ENCODE measurements around the gene DCC.

Gene DCC

DNA sequence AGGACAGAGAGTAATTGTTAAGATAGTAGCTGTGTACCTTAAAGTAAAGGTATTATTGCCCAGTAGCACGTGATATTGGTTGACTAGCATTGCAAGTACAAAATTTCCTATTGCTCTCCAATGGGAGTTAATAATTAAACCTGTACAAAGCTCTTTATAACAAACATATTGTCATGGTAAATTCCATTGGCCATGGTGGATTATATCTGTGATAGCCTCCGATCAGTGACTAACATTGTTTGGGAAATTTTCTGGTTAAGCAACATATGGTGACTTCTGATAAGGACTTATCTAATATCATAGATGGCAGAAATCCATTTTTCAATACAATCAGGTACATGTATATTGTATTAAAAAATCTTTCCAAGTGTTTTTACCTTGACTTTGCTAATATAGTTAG lies 360.8 kb downstream of the DCC start:
- DNase-seq (ENCODE audit: low read depth in 2 of 2): no peak

DNA sequence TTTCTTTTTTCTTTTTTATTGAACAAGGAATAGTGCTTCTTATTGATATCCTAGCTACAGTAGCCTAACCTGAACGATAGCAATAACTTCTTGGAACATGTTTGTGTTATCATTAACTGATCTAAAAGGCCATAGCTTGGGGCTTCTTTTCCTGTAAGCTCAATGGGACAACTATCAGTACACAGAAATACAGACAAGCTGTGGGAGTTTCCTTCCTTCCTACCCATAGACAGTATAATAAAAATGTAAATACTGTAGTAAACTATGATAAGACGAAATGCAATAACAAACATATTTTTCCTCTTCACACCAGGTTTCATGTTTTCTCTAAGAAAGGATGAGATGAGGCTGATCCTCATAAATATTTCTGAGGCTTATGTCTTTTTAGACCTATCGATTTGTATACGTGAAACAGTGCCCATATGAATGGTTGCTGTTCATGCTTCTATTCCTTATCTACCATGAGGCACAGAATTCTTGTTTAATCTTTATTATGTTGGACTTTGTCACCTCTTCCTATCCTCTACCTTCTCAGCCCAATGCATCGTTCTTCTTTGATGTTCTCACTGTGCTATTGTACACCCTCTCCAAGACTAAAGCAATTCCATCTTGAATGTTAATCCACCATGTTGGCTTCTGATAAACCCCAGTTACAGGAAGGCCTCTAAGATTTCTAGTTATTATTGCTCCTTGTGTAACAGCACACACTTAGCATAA lies 361.4 kb downstream of the DCC start:
- DNase-seq (ENCODE audit: low read depth in 2 of 2): no peak

DNA sequence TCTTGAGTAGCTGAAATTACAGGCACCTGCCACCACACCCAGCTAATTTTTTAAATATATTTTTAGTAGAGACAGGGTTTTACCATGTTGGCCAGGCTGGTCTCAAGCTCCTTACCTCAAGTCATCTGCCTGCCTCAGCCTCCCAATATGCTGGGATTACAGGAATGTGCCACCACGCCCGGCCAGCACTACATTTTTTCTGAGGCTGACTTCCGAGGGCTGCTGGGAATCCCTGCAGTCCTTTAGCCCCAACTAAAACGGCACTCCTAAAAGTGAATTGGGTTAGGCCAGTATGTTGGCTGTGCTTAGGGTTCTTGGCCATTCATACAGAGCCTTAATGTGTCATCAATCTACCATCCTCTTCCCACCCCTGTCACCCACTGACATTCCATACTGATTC lies 375.4 kb downstream of the DCC start:
- DNase-seq (ENCODE audit: low read depth in 2 of 2): no peak

DNA sequence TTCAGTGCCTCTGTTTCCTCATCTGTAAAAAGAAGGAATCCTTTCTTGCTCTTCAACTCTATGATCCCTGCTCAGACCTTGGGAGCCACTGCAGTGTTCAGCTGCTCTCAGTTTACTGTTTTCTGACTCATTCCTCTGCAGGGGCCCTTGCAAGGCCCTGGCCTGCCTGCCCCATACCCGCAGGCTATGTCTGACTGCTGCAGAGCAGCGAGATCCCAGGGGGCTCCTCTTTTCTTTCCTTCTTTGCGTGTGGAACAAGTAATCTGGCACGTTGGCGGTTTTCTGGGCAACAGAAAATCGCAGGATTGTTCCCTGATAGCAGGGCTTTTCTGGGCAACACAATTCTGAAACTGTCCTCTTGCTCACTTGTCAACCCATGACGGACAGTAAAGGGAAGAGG lies 376.0 kb downstream of the DCC start:
- DNase-seq (ENCODE audit: low read depth in 2 of 2): no peak

DNA sequence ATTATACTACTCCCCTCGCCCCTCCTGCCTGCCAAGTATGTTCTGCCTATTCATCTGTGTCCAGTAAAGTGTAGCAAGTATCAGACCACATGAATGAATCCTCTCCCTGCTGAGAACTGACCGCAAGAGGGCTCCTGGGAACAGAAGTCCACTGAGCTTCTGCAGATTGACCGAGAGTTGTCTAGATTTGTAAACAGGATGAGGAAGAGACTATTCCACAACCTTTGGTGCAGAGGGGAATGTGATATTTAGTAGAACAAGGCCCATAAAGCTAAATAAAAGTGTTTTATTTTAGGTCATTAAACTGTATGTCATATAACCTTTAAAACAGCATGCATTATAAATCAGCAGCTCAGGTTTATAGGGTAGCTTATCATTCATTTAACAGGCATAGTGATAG lies 377.0 kb downstream of the DCC start:
- DNase-seq (ENCODE audit: low read depth in 2 of 2): no peak

DNA sequence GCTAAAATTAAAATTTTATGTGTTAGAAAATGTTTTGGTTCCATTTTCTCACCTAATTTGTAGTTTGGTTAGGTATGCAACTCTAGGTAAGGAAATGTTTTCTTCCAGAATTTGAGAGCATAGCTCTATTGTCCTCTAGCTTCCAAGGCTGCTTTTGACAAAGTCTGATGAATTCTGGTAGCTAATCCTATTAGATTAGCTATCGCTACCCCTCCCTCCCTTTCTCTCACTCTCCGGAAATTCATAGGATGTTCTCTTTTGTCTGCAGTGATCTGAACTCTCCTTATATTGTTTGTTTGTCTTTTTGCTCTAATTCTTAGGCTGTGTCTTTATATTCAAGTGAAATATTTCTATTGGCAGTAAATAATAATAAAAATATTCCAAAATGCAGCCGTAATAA lies 382.9 kb downstream of the DCC start:
- DNase-seq (ENCODE audit: low read depth in 2 of 2): no peak

DNA sequence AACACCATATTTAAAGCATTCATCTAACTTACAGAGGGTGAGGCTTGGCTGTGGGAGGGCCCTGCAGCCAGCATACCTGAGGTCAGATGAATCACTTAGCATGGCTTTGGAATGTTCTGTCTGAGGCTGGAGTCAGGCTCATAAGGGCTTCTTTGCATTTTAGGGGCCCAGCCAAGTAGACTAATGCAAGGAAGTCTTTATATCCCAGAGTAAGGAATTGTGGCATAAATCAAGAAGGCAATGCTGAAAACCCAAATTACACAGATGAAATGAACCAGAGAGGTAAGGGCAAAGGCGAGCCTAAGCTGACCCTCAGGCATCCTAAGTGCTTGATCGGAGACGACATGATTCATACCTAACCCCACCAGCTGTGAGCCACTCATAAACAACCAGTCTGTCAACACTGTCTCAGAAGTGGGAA lies 383.6 kb downstream of the DCC start:
- no peak for DNase-seq (ENCODE audit: low read depth in 2 of 2)

DNA sequence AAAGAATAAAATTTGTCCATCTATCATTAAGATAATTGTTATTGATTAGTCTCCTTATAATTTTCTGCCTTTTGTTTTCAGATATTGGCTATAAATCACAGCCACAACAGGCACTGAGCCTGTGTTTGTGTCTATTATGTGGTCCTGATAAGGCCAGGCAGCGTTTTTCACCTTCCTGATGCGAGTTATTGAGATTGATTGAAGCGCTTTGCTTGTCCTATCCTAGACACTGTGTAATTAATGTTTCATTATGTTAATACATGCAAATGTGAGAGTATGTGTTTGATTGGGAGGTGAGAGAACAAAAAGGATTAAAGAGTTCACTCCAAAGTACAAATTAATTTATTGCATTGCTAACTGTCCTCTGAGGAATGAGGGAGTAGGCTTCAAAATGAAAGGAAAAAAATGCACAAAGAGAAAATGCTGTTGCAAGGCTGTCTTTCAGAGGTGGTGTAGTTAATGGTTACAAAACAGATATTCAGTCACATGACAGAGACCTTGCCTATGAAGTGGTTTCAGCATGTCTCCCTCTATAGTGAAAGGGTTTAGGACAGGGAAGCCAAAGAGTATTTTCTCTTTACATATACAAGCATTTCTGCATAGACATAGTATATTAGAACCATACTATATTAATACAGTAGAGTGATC lies 391.1 kb downstream of the DCC start:
- no peak for DNase-seq (ENCODE audit: low read depth in 2 of 2)

DNA sequence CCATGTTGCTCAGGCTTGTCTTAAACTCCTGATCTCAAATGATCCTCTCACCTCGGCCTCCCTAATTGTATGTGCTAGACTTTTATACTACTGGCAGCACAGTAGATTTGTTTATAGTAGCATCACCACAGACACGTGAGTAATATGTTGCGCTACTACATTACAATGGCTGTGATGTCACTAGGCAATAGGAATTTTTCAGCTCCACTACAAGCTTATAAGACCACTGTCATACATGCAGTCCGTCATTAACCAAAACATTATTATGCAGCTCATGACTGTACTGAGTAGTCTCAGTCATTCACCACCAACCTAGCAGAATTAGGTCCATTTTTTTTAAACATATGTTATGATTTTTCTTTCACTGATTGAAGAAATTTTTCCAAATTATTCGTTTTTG lies 398.9 kb downstream of the DCC start:
- no peak for DNase-seq (ENCODE audit: low read depth in 2 of 2)

DNA sequence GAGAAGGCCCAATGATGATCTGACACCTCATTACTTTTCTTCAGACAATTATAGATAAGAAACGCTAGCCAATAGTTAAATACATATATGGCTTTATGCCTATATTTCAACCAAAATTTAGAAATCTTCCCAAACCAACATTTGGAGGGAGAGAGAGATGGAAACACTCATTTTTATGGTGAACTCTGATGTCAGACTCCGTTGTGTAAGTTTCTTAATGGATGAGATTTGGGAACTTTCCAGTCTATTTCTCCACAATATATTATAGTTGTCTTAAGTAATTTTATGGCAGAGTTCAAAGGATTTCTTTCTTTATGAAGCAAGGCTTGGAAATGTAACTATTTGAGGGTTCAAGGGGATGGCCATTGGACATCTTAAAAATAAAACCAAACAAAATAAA lies 407.0 kb downstream of the DCC start:
- DNase-seq (ENCODE audit: low read depth in 2 of 2): no peak

DNA sequence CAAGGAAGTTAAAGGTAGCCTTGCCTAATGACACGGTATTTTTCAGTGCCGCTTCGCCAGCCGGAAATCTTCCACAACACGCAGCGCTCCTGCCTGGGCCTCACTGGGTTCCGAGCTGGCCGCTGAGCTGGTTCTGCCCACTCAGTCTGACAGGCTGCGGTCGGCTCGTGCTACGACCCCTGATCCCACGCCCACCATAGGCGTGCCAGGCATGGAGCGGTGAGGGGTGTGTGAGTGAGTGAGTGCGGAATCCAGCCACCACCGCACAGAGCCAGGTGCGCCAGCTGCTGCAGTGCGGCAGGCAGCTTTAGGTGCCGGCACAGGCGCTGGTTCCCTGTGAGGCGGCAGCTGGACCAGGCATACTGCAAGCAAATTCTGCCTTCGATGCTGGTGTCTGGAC lies 407.9 kb downstream of the DCC start:
- DNase-seq (ENCODE audit: low read depth in 2 of 2): no peak

DNA sequence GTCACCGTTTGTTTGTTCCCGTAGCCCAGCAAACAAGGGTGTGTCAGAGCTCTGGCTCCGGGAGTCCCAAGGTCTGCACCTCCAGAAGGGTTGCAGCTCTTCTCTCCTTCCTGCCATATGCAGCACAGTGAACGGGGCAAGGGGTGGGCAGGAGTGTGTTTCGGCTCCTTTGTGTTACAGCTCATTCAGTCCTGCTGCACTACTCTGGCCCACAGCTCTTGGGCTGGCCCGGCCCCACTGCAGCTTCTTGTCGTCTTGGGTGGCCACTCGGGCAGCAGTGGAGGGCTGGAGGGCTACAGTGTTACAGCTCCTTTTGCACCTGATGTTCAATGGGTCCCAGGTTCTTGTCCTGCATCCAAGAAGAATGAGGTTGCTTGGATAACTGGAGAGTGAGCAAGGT lies 408.3 kb downstream of the DCC start:
- DNase-seq (ENCODE audit: low read depth in 2 of 2): no peak

DNA sequence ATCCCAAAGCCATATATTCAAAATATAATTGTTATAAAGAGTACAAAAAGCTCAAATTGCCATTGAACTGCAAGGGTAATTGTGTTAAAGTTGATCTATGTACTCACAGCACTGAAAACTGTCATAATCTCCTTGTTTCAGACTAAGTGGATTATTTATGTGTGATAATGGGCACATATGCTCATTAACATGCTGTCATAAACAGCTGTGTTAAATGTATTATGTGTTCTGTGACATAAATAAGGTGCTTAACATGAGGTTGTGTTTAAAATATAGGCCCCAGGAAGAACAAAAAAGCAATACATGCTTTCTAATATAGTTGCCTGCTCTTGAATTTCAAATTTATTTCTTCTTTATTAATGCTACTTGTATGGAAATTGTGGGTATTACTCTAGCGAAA lies 409.5 kb downstream of the DCC start:
- DNase-seq (ENCODE audit: low read depth in 2 of 2): no peak

DNA sequence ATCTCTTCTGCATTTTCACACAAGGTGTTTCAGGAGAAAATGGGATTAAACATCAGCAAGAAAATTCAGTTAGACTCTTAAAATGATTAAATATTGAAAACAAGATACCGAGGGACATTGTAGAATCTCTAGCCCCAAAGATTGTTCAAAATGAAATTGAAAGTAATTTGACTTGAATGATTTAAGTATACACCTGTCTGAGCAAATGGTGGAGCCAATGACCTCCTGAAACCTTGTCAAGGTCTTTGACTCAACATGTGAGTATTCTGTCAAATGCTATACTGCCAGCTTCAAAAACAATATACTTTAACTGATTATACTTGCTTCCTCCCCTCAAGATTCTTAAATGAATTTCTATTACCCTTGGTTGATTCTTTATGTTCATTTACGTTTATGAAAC lies 411.0 kb downstream of the DCC start:
- DNase-seq (ENCODE audit: low read depth in 2 of 2): no peak

DNA sequence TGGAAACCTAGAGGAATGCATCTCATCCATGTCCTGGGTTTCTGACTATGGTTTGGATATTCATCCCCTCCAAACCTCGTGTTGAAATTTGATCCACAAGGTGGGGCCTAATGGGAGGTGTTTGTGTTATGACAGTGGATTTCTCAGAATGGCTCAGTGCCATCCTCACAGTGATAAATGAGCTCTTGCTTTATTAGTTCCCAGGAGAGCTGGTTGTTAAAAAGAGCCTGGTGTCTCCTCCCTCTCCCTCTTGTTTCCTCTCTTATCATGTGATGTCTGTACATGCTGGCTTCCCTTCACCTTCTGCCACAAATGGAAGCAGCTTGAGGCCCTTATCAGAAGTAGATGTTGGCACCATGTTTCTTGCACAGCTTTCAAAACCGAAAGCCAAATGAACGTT lies 424.3 kb downstream of the DCC start:
- no peak for DNase-seq (ENCODE audit: low read depth in 2 of 2)

DNA sequence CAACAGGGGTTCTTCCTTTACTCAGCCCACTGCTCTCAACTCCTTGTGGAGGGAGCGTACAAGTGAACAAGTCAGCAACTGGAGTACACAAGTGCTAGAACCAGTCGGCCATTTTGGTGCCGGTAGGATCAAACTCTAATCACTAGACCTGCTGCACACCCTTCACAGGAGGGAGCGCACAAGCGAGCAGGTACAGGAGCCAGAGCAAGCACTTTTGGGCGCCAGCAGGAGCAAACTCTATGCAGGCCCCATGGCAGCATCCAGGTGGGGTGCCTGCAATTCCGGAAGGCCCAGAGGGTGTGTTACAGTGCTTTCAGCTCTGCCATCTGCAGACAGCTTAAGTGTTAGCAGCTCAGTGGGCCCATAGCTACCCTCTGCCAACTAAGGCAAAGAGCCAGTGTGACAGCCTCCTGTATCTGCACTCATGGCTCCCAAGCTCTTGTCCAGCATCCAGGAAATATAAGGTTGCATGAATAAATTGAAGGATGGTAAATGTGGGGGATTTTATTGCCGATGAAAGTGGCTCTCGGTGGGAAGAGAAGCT lies 426.1 kb downstream of the DCC start:
- no peak for DNase-seq (ENCODE audit: low read depth in 2 of 2)

DNA sequence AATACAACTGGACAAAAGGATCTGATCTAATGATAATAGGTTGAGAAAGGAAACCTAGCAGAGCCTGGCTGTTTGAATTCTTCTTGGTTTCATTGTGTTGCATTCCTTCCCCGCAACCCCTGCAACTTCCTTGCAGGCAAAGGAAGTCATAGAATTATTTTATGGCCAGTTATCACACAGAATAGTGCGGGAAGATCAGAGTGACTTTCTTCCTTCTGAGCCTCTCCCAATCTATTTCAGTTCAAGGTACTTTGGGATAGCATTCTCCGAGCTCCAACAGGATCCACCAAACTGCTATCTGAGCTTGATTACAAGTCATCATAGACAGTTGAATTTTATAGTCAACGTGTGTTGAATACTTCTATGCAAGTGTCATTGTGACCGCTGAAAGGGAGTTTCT lies 441.1 kb downstream of the DCC start:
- DNase-seq (ENCODE audit: low read depth in 2 of 2): no peak

DNA sequence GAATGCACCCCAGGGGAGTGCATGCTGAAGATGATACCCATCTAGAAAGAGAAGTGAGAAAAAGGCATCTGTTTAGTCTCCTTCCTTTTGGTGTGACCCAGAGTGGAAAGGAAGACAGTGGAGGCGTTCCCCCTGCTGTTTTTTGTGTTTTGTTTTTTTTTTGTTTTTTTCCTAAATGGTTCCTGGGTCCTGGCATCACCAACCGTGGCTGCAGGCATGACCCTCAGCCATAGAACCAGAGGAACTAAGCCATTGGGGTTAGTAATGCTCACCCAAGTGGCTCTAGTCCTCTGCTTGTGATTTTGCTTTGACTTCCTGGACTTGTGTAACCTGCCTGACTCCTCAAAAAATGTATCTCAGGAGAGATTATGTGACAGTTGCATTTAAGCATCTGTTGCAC lies 451.3 kb downstream of the DCC start:
- DNase-seq (ENCODE audit: low read depth in 2 of 2): no peak

DNA sequence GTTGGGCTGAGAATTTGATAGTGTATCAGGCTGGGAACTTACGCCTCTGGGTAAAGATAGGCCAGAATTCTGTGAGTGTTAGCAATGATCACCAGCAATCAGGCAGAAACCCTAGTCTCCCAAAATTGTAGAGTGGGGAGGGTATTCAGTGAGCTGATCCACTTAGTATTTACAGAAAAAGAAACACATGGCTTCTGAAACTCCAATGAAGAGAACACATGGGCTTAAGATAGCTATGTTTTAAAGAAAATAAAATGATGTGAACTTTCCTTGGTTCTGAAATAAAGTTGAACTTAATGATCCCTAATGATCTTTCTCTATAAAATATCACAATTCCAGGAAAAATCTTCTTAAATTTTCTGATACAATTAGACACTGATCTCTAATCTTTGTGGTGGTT lies 472.8 kb downstream of the DCC start:
- no peak for DNase-seq (ENCODE audit: low read depth in 2 of 2)

DNA sequence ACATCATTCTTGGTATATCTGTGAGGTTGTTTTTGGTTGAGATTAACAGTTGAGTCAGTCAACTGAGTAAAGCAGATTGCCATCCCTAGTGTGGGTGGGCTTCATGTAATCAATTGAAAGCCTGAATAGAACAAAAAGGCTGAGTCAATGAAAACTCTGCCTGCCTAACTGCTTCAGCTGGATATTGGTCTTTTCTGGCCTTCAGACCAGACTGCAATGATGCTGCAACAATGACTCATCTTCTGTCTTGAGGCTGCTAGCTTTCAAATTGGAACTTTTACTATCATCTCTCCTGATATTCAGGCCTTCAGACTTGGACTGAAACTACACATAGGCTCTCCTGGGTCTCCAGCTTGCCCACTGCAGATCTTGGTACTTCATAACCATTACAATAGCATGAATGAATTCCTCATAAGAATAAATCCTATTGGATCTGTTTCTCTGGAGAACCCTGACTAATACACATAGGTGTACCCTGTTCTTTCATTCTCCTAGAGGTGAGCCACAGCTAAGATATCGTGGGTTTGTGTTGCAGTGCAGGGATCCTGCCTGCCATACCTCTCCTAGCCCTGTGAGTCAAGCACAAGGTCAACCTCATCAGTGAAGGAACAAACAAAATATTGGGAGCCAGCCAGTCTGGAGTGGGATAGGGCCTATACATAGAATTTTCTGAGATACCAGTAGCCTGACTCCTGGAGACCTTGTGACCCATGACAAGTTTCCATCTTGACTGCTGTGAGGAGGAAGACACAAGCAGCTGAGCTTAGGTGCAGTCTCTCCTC lies 473.8 kb downstream of the DCC start:
- DNase-seq (ENCODE audit: low read depth in 2 of 2): no peak

DNA sequence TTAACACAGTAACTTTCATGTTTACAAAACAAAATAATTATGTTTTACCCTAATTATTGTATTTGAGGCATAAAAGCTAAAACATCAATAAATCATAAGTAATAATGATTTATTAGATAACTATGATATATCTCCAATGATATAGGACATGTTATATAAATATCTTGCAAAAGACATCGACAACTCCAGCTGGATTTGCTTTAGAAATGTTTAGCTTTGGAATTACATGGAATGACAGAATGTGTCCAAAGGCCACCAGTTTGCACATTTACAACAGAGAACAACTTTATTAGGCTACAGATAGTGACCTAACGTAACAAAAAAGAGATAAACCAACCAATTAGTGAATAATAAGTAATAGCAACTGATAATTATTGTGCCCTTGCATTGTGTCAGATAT lies 475.7 kb downstream of the DCC start:
- DNase-seq (ENCODE audit: low read depth in 2 of 2): no peak

DNA sequence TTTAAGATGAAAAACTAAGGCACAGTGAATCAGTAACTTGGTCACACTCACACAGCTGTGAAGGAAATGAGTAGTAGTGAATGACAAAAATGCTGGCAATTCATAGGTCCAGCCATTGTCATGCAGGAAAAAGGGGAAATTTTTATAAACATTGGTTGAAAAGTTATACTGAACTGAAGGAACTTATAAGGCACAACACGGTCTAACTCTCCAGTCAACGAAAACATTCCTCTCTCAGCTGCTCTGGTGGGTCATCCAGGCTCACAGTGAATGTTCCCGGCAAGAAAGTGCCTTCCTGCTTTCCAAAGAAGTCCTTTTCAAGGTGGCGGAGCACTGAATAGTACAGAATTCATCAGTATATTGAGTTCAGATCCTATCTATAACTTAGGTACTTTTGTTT lies 476.1 kb downstream of the DCC start:
- no peak for DNase-seq (ENCODE audit: low read depth in 2 of 2)

DNA sequence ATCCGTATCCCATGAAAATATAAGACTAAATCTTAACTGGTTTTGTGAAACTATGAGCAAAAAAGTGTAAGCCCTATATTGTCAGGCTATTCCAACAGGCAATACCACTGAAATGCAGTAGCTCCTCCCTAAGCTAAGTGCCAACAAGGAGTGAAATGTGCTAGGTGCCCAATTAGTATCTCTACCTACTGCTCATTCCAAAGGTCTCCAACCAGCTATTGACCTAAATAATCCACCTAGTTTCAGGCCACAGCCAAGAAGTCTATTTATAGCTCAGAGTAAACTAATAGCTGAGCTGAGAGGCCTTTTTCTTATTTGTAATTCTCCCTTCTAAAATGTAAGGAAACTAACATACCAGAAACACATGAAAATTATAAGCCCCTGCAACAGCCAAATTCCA lies 482.2 kb downstream of the DCC start:
- no peak for DNase-seq (ENCODE audit: low read depth in 2 of 2)

All from stimulated activated CD4-positive, alpha-beta T cell treated with anti-CD3 and anti-CD28 coated beads, Interleukin-1b, Interleukin-23, amount 100 ng/mL, for 1 hour (primary cell).